Calu3 (cell line): ENCODE measurements around the gene ARFGEF2. TPM values are rescaled to one million over a fixed set of nuclear protein-coding genes. Genes with fewer than 3 reads are reported as not detected.

Source experiments
- BruUV-seq: library from RNA; stranded (reverse); fragments of 400-500 nt; replicated peaks from 2 replicates; lab custom pipeline; 2021; lab: Mats Ljungman, UMichigan
- CTCF ChIA-PET: fragments of 300-600 bp; sonication (Branson Sonifier 250); formaldehyde crosslinking; loops from one replicate; lab custom pipeline; 2022; ENCODE audit warnings: antibody characterized with exemption; lab: Charles Lee
- DNase-seq: peaks from one replicate; pipeline ENCODE4 v3.0.0; 2022
- H3K27ac Mint-ChIP-seq: one replicate; pipeline ENCODE4 v1.8.0; 2022; ENCODE audit warnings: mixed read lengths; ENCODE audit not compliant: unreplicated experiment
- H3K27me3 Mint-ChIP-seq: one replicate; pipeline ENCODE4 v1.8.0; 2022; ENCODE audit warnings: mixed read lengths; ENCODE audit not compliant: unreplicated experiment
- H3K36me3 Mint-ChIP-seq: one replicate; pipeline ENCODE4 v1.8.0; 2022; ENCODE audit warnings: mild to moderate bottlenecking, moderate library complexity, mixed read lengths; ENCODE audit not compliant: insufficient read depth, unreplicated experiment
- H3K4me1 Mint-ChIP-seq: one replicate; pipeline ENCODE4 v1.8.0; 2022; ENCODE audit warnings: mild to moderate bottlenecking, low read depth, mixed read lengths; ENCODE audit not compliant: unreplicated experiment
- H3K4me3 Mint-ChIP-seq: one replicate; pipeline ENCODE4 v1.8.0; 2022; ENCODE audit warnings: mild to moderate bottlenecking, low read depth, moderate library complexity, mixed read lengths; ENCODE audit not compliant: unreplicated experiment
- H3K9me3 Mint-ChIP-seq: one replicate; pipeline ENCODE4 v1.8.0; 2022; ENCODE audit warnings: low read depth, mixed read lengths; ENCODE audit not compliant: unreplicated experiment
- intact Hi-C: fragments of 100-400 bp; cut with micrococcal nuclease; formaldehyde crosslinking; loops from one replicate; pipeline ENCODE4 v1.10.0; 2022; ENCODE audit not compliant: unreplicated experiment
- total RNA-seq: library from RNA; stranded (reverse); gene quantifications from 2 replicates; pipeline ENCODE4 v1.2.3, GENCODE V29; 2022
- TF ChIP-seq, protein P1 (sequence below): fragments of 200-600 bp; IDR thresholded peaks from one replicate; pipeline ENCODE4 v1.8.0; 2022; ENCODE audit warnings: antibody characterized with exemption; ENCODE audit not compliant: unreplicated experiment

The ARFGEF2 gene
- total RNA-seq, 1 experiment from 2014 or later = 59.2 TPM

DNA sequence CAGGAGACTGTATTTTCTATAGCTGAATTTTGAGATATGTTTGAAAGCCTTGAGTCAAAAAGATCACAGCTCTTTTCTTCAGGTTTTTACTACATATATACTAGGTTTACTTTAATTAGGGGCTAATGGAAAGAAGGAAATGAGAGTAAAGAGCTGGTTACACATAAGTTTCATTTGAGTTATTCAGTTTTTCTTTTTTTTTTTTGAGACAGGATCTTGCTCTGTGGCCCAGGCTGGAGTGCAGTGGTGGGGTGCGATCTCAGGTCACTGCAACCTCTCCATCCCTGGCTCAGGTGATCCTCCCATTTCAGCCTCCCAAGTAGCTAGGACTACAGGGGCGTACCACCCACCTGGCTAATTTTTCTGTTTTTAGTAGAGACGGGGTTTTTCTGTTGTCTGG is 4.8 kb downstream of the ARFGEF2 start:
- intact Hi-C loops = no loop called here
- H3K4me3 Mint-ChIP-seq = no peak overlapping the region
- TF ChIP-seq, protein P1, sequence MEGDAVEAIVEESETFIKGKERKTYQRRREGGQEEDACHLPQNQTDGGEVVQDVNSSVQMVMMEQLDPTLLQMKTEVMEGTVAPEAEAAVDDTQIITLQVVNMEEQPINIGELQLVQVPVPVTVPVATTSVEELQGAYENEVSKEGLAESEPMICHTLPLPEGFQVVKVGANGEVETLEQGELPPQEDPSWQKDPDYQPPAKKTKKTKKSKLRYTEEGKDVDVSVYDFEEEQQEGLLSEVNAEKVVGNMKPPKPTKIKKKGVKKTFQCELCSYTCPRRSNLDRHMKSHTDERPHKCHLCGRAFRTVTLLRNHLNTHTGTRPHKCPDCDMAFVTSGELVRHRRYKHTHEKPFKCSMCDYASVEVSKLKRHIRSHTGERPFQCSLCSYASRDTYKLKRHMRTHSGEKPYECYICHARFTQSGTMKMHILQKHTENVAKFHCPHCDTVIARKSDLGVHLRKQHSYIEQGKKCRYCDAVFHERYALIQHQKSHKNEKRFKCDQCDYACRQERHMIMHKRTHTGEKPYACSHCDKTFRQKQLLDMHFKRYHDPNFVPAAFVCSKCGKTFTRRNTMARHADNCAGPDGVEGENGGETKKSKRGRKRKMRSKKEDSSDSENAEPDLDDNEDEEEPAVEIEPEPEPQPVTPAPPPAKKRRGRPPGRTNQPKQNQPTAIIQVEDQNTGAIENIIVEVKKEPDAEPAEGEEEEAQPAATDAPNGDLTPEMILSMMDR = no peak
- peaks cover 33% of the 10 kb centered on the region for H3K36me3 Mint-ChIP-seq
- no peaks in the 10 kb centered on the region for H3K27me3 Mint-ChIP-seq
- H3K27ac Mint-ChIP-seq = no peak overlapping the region
- H3K9me3 Mint-ChIP-seq = no peaks in the 10 kb centered on the region
- BruUV-seq = no TSS peak
- H3K4me1 Mint-ChIP-seq = peaks cover 32% of the 10 kb centered on the region
- DNase-seq = no peak
- CTCF ChIA-PET = interaction anchor here (0.9 kb wide), 1 partner anchor 19 kb away, joined by 3 read pairs; no protein-coding TSS in a partner anchor

DNA sequence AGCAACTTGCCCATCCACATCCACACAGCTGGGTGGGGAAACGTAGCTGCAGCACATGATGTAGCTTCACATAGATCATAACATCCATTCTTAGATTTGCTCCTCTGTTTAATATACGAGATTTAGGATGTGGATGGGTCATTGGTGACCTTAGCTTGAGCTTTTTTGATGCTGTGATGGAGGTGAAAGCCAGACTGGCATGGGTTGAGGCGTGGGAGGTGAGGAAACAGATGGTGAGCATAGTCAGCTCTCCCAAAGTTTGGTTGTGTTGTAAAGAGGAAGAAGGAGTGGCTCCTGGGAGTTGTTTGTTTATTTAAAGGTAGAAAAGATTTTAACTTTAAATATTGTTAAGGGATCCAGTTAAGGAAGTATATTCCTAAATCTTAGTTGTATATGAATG is 5.3 kb downstream of the ARFGEF2 start:
- no TSS peak for BruUV-seq
- intact Hi-C loops = no loop called here

DNA sequence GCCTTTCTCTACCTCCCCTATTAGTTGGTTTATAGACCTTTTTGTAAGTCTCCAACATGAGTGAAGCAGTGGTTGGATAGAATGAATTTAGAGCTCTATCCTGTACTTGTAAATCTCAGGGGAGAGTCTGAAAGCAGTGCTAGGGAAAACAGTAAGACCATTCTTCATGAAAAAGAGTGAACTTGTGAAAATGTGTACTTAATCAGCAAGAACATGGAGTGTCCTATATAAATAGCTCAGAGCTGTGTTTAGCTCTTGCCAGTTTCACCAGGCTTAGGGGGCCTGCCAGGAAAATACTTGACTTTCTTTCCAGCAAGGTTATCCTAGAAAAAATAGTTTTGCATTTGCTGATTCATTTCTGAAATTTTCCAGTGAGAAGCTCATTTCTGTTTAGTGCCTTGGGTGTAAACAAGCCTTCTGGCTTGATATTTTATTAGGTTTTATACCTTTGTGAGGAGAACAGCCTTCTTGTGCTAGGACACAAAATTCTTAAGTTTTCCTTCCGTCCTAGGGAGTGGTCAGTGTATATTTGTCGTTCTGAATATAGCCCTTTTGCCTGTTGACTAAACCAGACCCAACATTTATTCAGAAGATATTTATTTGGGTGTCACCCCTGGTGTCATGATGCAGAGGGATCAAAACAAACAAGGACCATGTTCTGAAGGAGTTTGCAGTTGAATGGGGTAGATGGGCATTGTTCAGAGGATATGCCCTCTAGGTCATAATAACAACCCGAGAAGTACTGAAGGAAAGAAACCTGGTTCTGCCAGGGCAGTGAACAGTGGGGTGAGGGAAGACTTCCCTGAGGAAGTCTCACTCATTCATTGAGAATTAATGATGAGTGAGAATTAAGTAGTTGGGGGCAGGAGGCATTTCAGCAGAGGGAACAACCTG is 7.6 kb downstream of the ARFGEF2 start:
- H3K4me1 Mint-ChIP-seq = peaks cover 16% of the 10 kb centered on the region
- TF ChIP-seq, protein P1 = no peak
- no peak overlapping the region for H3K27ac Mint-ChIP-seq
- no peaks in the 10 kb centered on the region for H3K9me3 Mint-ChIP-seq
- no peak overlapping the region for H3K4me3 Mint-ChIP-seq
- H3K36me3 Mint-ChIP-seq = peaks cover 4% of the 10 kb centered on the region
- intact Hi-C loops = no loop called here
- no TSS peak for BruUV-seq
- CTCF ChIA-PET = interaction anchor here (0.8 kb wide), 1 partner anchor 271 kb away, joined by 3 read pairs; no protein-coding TSS in a partner anchor
- H3K27me3 Mint-ChIP-seq = no peaks in the 10 kb centered on the region
- DNase-seq = no peak

More for the DNA sequence above, 5.3 kb downstream of the ARFGEF2 start:
- TF ChIP-seq, protein P1 = no peak
- Mint-ChIP-seq H3K4me3 (no peak overlapping the region), H3K4me1 (peaks cover 29% of the 10 kb centered on the region), H3K27ac (no peak overlapping the region), H3K27me3 (no peaks in the 10 kb centered on the region), H3K36me3 (peaks cover 27% of the 10 kb centered on the region), H3K9me3 (no peaks in the 10 kb centered on the region)
- no peak for DNase-seq
- CTCF ChIA-PET = interaction anchor here (0.5 kb wide), 1 partner anchor 987 kb away, joined by 5 read pairs; no protein-coding TSS in a partner anchor

DNA sequence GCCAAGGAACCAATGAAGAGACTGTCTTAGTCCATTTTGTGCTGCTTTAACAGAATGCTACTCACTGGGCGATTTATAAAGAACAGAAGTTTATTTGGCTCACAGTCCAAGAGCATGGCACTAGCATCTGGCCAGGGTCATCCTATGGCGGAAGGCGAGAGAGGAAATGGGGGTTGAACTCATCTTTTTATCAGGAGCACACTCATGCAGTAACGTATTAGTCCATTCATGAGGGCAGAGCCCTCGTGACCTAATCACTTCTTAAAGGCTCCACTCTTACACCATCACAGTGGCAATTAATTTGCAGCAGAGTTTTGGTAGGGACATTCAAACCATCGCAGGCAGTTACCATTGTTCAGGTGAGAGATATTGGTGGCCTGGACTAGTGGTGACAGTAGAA is 8.5 kb downstream of the ARFGEF2 start:
- BruUV-seq = no TSS peak
- Mint-ChIP-seq H3K4me1 (peaks cover 20% of the 10 kb centered on the region), H3K27ac (no peak overlapping the region), H3K36me3 (peaks cover 4% of the 10 kb centered on the region), H3K4me3 (no peak overlapping the region), H3K9me3 (no peaks in the 10 kb centered on the region), H3K27me3 (no peaks in the 10 kb centered on the region)
- CTCF ChIA-PET = no interaction called here
- intact Hi-C loops = no loop called here
- DNase-seq = no peak
- TF ChIP-seq, protein P1 = no peak
